Sigmoid colon (tissue), 4 donors: Measurements from ENCODE around the gene GPR65.

Experiments
- POLR2A ChIP-seq, 2 donors: fragments of 450-650 bp; IDR thresholded peaks; one replicate each; pipeline ENCODE4 v1.6.1; 2016; ENCODE audit warnings: antibody characterized with exemption in 2 of 2, mild to moderate bottlenecking in 2 of 2, moderate library complexity in 2 of 2
- POLR2AphosphoS5 ChIP-seq, 4 donors: sonication (generic); formaldehyde crosslinking; IDR thresholded peaks; one replicate each; pipeline ENCODE4 v1.6.1; 2017; ENCODE audit warnings: antibody characterized with exemption in 4 of 4
- TF ChIP-seq, protein P1 (sequence below), 4 experiments: fragments of 450-650 bp in 3 of 4; fragments of 200-600 bp in 1 of 4; IDR thresholded peaks; one replicate each; pipeline ENCODE4 v1.5.1; 2016 to 2019; ENCODE audit warnings: antibody characterized with exemption in 4 of 4, mild to moderate bottlenecking in 3 of 4, moderate library complexity in 2 of 4

DNA sequence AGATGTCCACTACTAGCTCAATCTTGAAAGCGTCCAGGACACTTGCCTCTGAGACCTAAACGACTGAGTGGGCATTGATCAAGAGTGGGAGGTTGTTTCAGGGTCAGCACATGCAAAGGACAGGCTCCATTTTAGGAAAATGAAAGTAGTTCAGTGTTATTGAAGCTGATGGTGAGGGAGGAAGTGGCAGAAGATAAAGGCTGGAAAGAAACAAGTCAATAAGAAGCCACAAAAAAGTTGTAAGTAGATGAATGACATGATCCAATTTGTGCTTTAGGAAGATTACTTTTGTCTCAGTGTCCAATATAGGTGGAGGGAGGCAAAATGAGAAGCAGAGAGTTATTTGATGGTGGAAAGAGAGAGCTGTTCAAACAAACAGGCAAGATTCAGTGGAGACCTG is 22.0 kb downstream of the GPR65 start:
- no peak for TF ChIP-seq POLR2A (IDR thresholded peaks at IDR 0.05)
- TF ChIP-seq, protein P1, sequence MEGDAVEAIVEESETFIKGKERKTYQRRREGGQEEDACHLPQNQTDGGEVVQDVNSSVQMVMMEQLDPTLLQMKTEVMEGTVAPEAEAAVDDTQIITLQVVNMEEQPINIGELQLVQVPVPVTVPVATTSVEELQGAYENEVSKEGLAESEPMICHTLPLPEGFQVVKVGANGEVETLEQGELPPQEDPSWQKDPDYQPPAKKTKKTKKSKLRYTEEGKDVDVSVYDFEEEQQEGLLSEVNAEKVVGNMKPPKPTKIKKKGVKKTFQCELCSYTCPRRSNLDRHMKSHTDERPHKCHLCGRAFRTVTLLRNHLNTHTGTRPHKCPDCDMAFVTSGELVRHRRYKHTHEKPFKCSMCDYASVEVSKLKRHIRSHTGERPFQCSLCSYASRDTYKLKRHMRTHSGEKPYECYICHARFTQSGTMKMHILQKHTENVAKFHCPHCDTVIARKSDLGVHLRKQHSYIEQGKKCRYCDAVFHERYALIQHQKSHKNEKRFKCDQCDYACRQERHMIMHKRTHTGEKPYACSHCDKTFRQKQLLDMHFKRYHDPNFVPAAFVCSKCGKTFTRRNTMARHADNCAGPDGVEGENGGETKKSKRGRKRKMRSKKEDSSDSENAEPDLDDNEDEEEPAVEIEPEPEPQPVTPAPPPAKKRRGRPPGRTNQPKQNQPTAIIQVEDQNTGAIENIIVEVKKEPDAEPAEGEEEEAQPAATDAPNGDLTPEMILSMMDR (IDR thresholded peaks at IDR 0.05): no peak
- no peak for TF ChIP-seq POLR2AphosphoS5 (IDR thresholded peaks at IDR 0.05)
